AG09319 (cell line): ENCODE results near the gene LRRC40.
"Not testable (repeated sequence)": the region's sequence is repeated elsewhere in the genome, so short reads cannot be mapped to it uniquely, and the experiment has no call there.

Experiments
- DNase-seq: peaks from one replicate; pipeline ENCODE4 v3.0.0-alpha.2; 2010; ENCODE audit warnings: low read depth; ENCODE audit errors: extremely low read depth
- CTCF ChIP-seq: IDR thresholded peaks from 2 replicates; pipeline ENCODE4 v1.5.1; 2011; ENCODE audit warnings: low read depth, mild to moderate bottlenecking, inconsistent platforms, low read length, moderate library complexity

Gene LRRC40

GRCh38 chr1:70202173-70202758, 3.1 kb downstream of the LRRC40 start:
- DNase-seq: no peak
- TF ChIP-seq CTCF: no peak

GRCh38 chr1:70200065-70200464, 5.3 kb downstream of the LRRC40 start:
- DNase-seq: no peak
- no peak for TF ChIP-seq CTCF

- TF ChIP-seq CTCF: no peak
- DNase-seq: no peak
Measured at GRCh38 chr1:70196333-70196732, 9.0 kb downstream of the LRRC40 start.

GRCh38 chr1:70195342-70195741, 10.0 kb downstream of the LRRC40 start:
- TF ChIP-seq CTCF: no peak
- no peak for DNase-seq

GRCh38 chr1:70194601-70195000, 10.8 kb downstream of the LRRC40 start:
- no peak for TF ChIP-seq CTCF
- DNase-seq: no peak

GRCh38 chr1:70192446-70192845, 12.9 kb downstream of the LRRC40 start:
- DNase-seq: not testable (repeated sequence)

- no peak for TF ChIP-seq CTCF
- DNase-seq: no peak
Measured at GRCh38 chr1:70190180-70190579, 15.2 kb downstream of the LRRC40 start.

- TF ChIP-seq CTCF: no peak
- no peak for DNase-seq
Measured at GRCh38 chr1:70188522-70188921, 16.9 kb downstream of the LRRC40 start.

- not testable (repeated sequence) for DNase-seq
Measured at GRCh38 chr1:70185181-70185580, 20.2 kb downstream of the LRRC40 start.
